Subcutaneous abdominal adipose tissue (tissue), 5 donors: ENCODE results near the gene RARG.

Experiments used
- H3K27ac ChIP-seq: one replicate; pipeline ENCODE4 v1.7.0; 2013; ENCODE audit warnings: low read depth, mild to moderate bottlenecking, inconsistent platforms, low read length, moderate library complexity
- H3K27me3 ChIP-seq, 5 donors: one replicate each; pipeline ENCODE4 v1.7.0; 2013; ENCODE audit warnings: low read length in 5 of 5, inconsistent platforms in 1 of 5; ENCODE audit not compliant: control insufficient read depth in 5 of 5, insufficient read depth in 4 of 5
- H3K36me3 ChIP-seq, 5 donors: one replicate each; pipeline ENCODE4 v1.7.0; 2013; ENCODE audit warnings: low read length in 5 of 5; ENCODE audit not compliant: control insufficient read depth in 5 of 5, insufficient read depth in 5 of 5
- H3K4me1 ChIP-seq, 5 donors: one replicate each; pipeline ENCODE4 v1.7.0; 2013; ENCODE audit warnings: low read length in 5 of 5, mild to moderate bottlenecking in 3 of 5, moderate library complexity in 1 of 5; ENCODE audit not compliant: control insufficient read depth in 5 of 5, insufficient read depth in 5 of 5
- H3K4me3 ChIP-seq, 5 donors: one replicate each; pipeline ENCODE4 v1.7.0; 2013; ENCODE audit warnings: low read length in 5 of 5, low read depth in 1 of 5
- H3K9ac ChIP-seq, 5 donors: one replicate each; pipeline ENCODE4 v1.7.0; 2013; ENCODE audit warnings: low read length in 5 of 5, mild to moderate bottlenecking in 4 of 5, moderate library complexity in 3 of 5
- H3K9me3 ChIP-seq, 5 donors: one replicate each; pipeline ENCODE4 v1.7.0; 2013; ENCODE audit warnings: low read length in 5 of 5; ENCODE audit not compliant: control insufficient read depth in 5 of 5
- donor health status: healthy.
- donor health status: healthy.
- donor health status: healthy.
- donor health status: healthy.
- donor health status: healthy.

Gene RARG

DNA sequence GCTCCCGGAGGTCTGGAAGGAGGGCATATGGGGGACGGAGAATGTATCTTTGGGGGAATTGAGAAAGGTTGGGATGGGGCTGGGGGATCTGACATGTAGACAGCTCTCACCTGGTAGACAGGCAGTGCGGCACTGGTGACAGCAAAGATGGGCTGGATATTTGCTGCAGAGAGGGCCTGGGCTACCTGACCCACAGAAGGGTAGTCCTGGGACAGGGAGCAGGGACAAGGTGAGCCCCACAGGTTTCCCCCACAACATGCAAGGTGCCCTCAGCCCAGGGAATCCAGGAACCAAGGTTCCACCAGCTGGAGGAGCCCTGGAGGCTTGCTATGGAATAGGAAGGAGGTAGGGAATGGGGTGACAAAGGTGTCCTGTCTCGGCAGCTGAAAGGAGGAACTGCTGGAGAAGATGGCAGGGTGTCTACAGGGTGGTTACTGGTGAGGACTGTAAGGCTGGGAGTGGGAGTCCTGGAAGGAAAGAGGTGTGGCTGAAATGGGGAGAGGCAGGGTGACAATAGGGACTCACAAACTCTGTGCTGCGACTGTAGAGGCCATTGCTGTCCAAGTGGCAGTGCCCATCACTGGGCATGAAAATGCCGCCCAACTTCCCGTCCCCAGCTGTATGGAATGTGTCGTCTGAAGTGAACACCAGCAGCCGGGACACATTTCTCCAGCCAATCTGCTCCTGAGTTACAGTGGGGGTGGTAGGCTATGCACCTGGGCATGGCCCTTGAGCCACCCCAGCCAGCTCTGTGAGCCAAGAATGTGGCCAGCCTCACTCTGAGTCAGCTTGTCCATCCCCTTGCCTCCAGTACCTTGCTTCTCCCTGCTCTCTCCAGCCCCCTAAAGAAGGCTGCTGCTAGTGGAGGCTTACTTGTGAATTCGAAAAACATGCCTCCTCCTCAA is 36.2 kb downstream of the RARG start:
- no peak overlapping the region for H3K9ac ChIP-seq

DNA sequence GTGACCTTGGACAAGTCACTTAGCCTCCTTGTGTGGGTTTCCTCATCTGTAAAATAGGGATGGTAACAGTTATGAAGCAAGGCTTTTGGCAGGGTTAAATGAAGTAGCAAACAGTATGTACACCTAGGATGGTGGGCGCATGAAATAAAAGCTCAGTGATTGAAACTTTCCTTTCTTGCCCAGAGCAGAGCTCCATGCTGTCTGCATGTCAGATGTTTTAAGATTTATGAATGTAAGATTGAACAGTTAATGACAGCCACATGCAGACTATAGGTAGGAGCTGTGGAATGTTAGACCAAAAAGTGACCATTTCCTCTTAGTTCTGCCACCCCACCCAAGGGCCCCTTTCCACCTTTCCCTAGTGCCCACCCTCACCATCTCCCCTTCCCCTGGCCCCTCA is 37.0 kb downstream of the RARG start:
- no peak overlapping the region for H3K4me3 ChIP-seq
- peaks cover 2 to 18% (median 12%) of the 10 kb centered on the region in 5 donors for H3K4me1 ChIP-seq
- no peak overlapping the region for H3K9ac ChIP-seq
- no peaks in the 10 kb centered on the region for H3K27me3 ChIP-seq
- peaks cover 0 to 11% (median 6%) of the 10 kb centered on the region in 5 donors for H3K36me3 ChIP-seq
- H3K9me3 ChIP-seq = no peaks in the 10 kb centered on the region
- H3K27ac ChIP-seq = no peak overlapping the region

More for the DNA sequence above, 36.2 kb downstream of the RARG start:
- Histone ChIP-seq H3K4me1 (peaks cover 0 to 22% (median 14%) of the 10 kb centered on the region in 5 donors), H3K27me3 (no peaks in the 10 kb centered on the region), H3K9me3 (no peaks in the 10 kb centered on the region), H3K4me3 (no peak overlapping the region), H3K27ac (no peak overlapping the region), H3K36me3 (peaks cover 0 to 11% (median 6%) of the 10 kb centered on the region in 5 donors)

- Histone ChIP-seq H3K4me1 (peaks cover 3 to 23% (median 12%) of the 10 kb centered on the region in 5 donors), H3K4me3 (no peak overlapping the region), H3K9ac (no peak overlapping the region)
Measured at GRCh38 chr12:53193985-53194716, 37.9 kb downstream of the RARG start.

DNA sequence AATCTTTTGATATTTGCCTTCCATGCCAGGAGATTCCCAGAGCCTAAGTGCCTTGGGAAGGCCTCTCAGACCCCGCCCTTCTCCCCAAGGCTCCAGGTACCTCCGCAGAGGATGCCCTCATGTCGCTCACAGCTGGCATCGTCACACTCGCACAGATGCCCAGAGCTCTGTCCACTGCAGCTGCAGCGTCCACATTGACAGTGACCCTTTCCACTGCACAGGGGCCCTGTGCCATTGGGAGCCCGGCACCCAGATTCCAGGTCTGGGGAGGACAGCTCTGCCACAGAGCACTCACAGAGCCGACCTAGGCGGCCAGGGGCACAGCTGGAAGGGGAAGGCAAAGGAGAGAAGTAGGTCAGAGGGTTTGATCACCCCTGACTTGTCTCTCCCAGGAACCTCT is 39.0 kb downstream of the RARG start:
- Histone ChIP-seq H3K9me3 (no peaks in the 10 kb centered on the region), H3K9ac (no peak overlapping the region), H3K4me1 (peaks cover 3 to 21% (median 10%) of the 10 kb centered on the region in 5 donors), H3K27me3 (no peaks in the 10 kb centered on the region), H3K4me3 (no peak overlapping the region), H3K36me3 (peaks cover 0 to 24% (median 17%) of the 10 kb centered on the region in 5 donors), H3K27ac (no peak overlapping the region)

More at GRCh38 chr12:53193985-53194716, 37.9 kb downstream of the RARG start:
- H3K27ac ChIP-seq = no peak overlapping the region
- peaks cover 0 to 15% (median 7%) of the 10 kb centered on the region in 5 donors for H3K36me3 ChIP-seq
- H3K9me3 ChIP-seq = no peaks in the 10 kb centered on the region
- H3K27me3 ChIP-seq = no peaks in the 10 kb centered on the region

DNA sequence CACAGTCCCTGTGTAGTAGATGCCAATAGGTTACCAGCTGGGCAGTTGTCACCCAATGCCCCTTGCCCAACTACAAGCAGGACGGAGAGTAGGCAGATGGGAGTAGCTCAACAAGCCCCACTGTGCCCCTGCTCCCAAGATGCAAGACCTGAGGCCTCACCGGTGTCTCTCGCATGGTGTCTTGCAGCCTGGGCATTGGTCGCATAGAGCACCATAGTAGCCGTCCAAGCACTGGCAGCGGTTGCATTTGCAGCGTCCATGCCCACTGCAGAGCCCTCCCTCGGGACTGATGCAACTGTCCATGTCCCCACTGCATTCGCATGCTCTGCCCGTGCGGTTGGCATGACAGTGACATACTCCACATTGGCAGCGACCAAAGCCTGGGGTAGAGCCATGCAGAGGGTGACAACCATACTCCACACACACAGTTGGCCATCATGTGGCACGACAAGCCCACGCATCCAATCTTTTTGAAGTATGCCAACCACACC is 39.4 kb downstream of the RARG start:
- H3K9ac ChIP-seq = no peak overlapping the region
- H3K9me3 ChIP-seq = no peaks in the 10 kb centered on the region
- H3K27ac ChIP-seq = no peak overlapping the region
- no peak overlapping the region for H3K4me3 ChIP-seq
- peaks cover 3 to 20% (median 5%) of the 10 kb centered on the region in 5 donors for H3K4me1 ChIP-seq
- no peaks in the 10 kb centered on the region for H3K27me3 ChIP-seq
- H3K36me3 ChIP-seq = peaks cover 0 to 29% (median 22%) of the 10 kb centered on the region in 5 donors

DNA sequence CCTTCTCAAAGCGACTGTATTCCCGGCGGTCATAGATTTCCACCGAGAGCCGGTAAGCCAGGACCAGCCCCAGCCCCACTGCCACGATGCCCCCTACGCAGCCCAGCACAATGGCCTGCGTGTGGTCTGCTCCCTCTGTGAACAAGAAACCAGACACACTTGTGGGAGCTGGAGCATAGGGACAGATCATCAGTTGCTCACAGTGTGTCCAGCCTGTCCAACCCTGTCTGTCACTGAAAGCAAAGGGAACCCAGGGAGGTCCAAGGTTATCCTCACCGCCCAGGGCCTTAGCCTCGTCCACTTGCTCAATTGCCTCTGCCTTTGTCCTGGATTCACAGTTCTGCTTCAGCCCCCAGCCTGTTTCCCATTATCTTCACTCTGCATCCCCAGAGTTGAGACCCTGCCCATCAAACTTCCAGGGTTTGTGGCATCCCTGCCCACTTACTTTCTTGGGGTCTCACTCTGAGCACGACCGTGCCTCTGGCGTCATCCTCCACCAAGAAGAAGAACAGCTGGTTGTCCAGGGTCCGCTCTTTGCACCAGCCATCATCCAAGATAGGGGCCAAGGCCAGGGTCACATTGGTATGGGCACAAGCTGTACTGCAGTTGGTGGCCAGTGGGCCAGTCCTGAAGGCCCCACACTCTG is 40.0 kb downstream of the RARG start:
- Histone ChIP-seq H3K4me3 (no peak overlapping the region), H3K9me3 (no peaks in the 10 kb centered on the region), H3K36me3 (peaks cover under 1 to 35% (median 27%) of the 10 kb centered on the region in 5 donors), H3K9ac (no peak overlapping the region), H3K4me1 (peaks cover 0 to 15% (median 2%) of the 10 kb centered on the region in 5 donors), H3K27ac (no peak overlapping the region), H3K27me3 (no peaks in the 10 kb centered on the region)

- Histone ChIP-seq H3K9me3 (no peaks in the 10 kb centered on the region), H3K27ac (no peak overlapping the region), H3K36me3 (peaks cover 5 to 42% (median 34%) of the 10 kb centered on the region in 5 donors), H3K9ac (no peak overlapping the region), H3K4me1 (peaks cover 0 to 14% (median 0%) of the 10 kb centered on the region in 5 donors), H3K4me3 (no peak overlapping the region), H3K27me3 (no peaks in the 10 kb centered on the region)
Measured at GRCh38 chr12:53191096-53191884, 40.7 kb downstream of the RARG start.

DNA sequence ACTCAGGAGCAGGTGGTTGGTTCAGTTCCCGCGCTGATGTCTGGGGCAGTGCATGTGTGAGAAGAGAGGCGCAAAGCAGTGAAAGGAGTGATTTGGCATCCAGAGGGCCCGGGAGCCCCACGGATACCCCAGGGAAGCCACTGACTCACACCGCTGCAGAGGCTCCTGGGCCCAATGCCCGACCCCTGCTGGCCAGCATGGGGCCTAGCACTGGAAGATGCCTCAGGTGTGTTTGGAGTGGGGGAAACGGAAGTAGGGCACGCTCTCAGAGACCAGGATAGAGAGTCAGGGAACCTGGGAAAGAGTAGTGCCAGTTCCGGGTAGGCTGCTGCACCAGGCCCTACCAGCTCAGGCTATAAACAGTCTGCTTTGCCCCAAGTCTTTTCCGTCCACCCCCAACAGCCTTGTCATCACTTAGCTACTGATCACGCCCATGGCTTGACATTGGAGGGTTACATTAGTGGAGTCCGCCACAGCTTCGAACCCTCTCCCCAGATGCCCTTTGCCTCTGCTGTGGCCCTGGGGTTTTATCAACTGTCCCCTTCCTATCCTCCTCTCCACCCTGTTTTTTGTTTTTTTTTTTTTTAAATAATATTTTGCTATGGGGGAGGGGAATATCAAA is 41.8 kb downstream of the RARG start:
- Histone ChIP-seq H3K9ac (no peak overlapping the region), H3K4me3 (no peak overlapping the region), H3K9me3 (no peaks in the 10 kb centered on the region), H3K27ac (no peak overlapping the region), H3K36me3 (peaks cover 12 to 52% (median 45%) of the 10 kb centered on the region in 5 donors), H3K4me1 (peaks cover 0 to 14% (median 3%) of the 10 kb centered on the region in 5 donors), H3K27me3 (no peaks in the 10 kb centered on the region)
